ENCODE results near the gene TTYH3.
"Not testable (repeated sequence)": the region's sequence is repeated elsewhere in the genome, so short reads cannot be mapped to it uniquely, and the experiment has no call there.

The TTYH3 gene

GRCh38 chr7:2689951-2690705, 58.3 kb downstream of the TTYH3 start:
- no peak for DNase-seq

GRCh38 chr7:2691011-2691707, 59.4 kb downstream of the TTYH3 start:
- DNase-seq, result no peak

GRCh38 chr7:2691932-2692439, 60.2 kb downstream of the TTYH3 start:
- not testable (repeated sequence) for DNase-seq

- DNase-seq, result no peak
Observed at GRCh38 chr7:2692543-2692942, 60.8 kb downstream of the TTYH3 start.

- DNase-seq, result not testable (repeated sequence)
Observed at GRCh38 chr7:2693420-2694121, 61.8 kb downstream of the TTYH3 start.

- DNase-seq, result not testable (repeated sequence)
Observed at GRCh38 chr7:2694122-2694436, 62.3 kb downstream of the TTYH3 start.

GRCh38 chr7:2698581-2699288, 66.9 kb downstream of the TTYH3 start:
- peak in 3 of 6 experiments; percentile 54 to 58 (median 55) for DNase-seq

GRCh38 chr7:2699289-2699620, 67.5 kb downstream of the TTYH3 start:
- no peak for DNase-seq

- no peak for DNase-seq
Observed at GRCh38 chr7:2700141-2700850, 68.5 kb downstream of the TTYH3 start.

- DNase-seq, result no peak
Observed at GRCh38 chr7:2701424-2701823, 69.6 kb downstream of the TTYH3 start.

GRCh38 chr7:2701832-2702593, 70.2 kb downstream of the TTYH3 start:
- no peak for DNase-seq

GRCh38 chr7:2702594-2702957, 70.8 kb downstream of the TTYH3 start:
- DNase-seq, result no peak

- no peak for DNase-seq
Observed at GRCh38 chr7:2705371-2706096, 73.7 kb downstream of the TTYH3 start.

GRCh38 chr7:2706685-2707126, 74.9 kb downstream of the TTYH3 start:
- DNase-seq, result no peak

GRCh38 chr7:2707481-2707880, 75.7 kb downstream of the TTYH3 start:
- DNase-seq, result no peak

- no peak for DNase-seq
Observed at GRCh38 chr7:2708041-2708440, 76.3 kb downstream of the TTYH3 start.

- no peak for DNase-seq
Observed at GRCh38 chr7:2708547-2709310, 76.9 kb downstream of the TTYH3 start.

GRCh38 chr7:2709553-2710285, 77.9 kb downstream of the TTYH3 start:
- DNase-seq, result peak; percentile 56 to 83 (median 65)

GRCh38 chr7:2710286-2710655, 78.5 kb downstream of the TTYH3 start:
- DNase-seq, result no peak
